ENCODE data around the gene MYH7B.

MYH7B gene

GRCh38 chr20:34945315-34946077, 10.2 kb upstream of the MYH7B start:
- DNase-seq (ENCODE audit: low spot score), result no peak

- no peak for DNase-seq (ENCODE audit: low spot score)
These were observed 9.0 kb upstream of the MYH7B start for GRCh38 chr20:34946661-34947060.

GRCh38 chr20:34947336-34947735, 8.3 kb upstream of the MYH7B start:
- DNase-seq (ENCODE audit: low spot score), result no peak

- no peak for DNase-seq (ENCODE audit: low spot score)
These were observed 7.6 kb upstream of the MYH7B start for GRCh38 chr20:34948030-34948429.

- DNase-seq (ENCODE audit: low spot score), result no peak
These were observed 6.5 kb upstream of the MYH7B start for GRCh38 chr20:34949120-34949519.

- no peak for DNase-seq (ENCODE audit: low spot score)
These were observed 4.4 kb upstream of the MYH7B start for GRCh38 chr20:34951252-34951651.

GRCh38 chr20:34951652-34952051, 4.0 kb upstream of the MYH7B start:
- no peak for DNase-seq (ENCODE audit: low spot score)

GRCh38 chr20:34952671-34953070, 3.0 kb upstream of the MYH7B start:
- no peak for DNase-seq (ENCODE audit: low spot score)

- no peak for DNase-seq (ENCODE audit: low spot score)
These were observed 1.7 kb upstream of the MYH7B start for GRCh38 chr20:34953960-34954359.

- DNase-seq (ENCODE audit: low spot score), result no peak
These were observed 801 bp upstream of the MYH7B start for GRCh38 chr20:34954904-34955230.

GRCh38 chr20:34956041-34956458, 382 bp downstream of the MYH7B start:
- DNase-seq (ENCODE audit: low spot score), result no peak

- no peak for DNase-seq (ENCODE audit: low spot score)
These were observed 1.2 kb downstream of the MYH7B start for GRCh38 chr20:34956751-34957472.

GRCh38 chr20:34964486-34964885, 8.8 kb downstream of the MYH7B start:
- DNase-seq (ENCODE audit: low spot score), result no peak

- DNase-seq (ENCODE audit: low spot score), result no peak
These were observed 9.4 kb downstream of the MYH7B start for GRCh38 chr20:34965051-34965450.

- no peak for DNase-seq (ENCODE audit: low spot score)
These were observed 11.8 kb downstream of the MYH7B start for GRCh38 chr20:34967421-34967820.

- no peak for DNase-seq (ENCODE audit: low spot score)
These were observed 12.5 kb downstream of the MYH7B start for GRCh38 chr20:34968042-34968775.

GRCh38 chr20:34970193-34970840, 14.6 kb downstream of the MYH7B start:
- DNase-seq (ENCODE audit: low spot score), result peak; percentile 86

GRCh38 chr20:34970846-34971560, 15.3 kb downstream of the MYH7B start:
- peak; percentile 27 for DNase-seq (ENCODE audit: low spot score)

- no peak for DNase-seq (ENCODE audit: low spot score)
These were observed 16.0 kb downstream of the MYH7B start for GRCh38 chr20:34971561-34972235.

GRCh38 chr20:34974246-34974645, 18.6 kb downstream of the MYH7B start:
- no peak for DNase-seq (ENCODE audit: low spot score)

GRCh38 chr20:34976286-34976685, 20.6 kb downstream of the MYH7B start:
- DNase-seq (ENCODE audit: low spot score), result no peak
